HepG2 (cell line): Measurements from ENCODE around the gene ANKDD1A. TPM values are rescaled to one million over a fixed set of nuclear protein-coding genes. Genes with fewer than 3 reads are reported as not detected.

ENCODE experiments used
- BRCA1 ChIP-seq: sonication (generic); formaldehyde crosslinking; IDR thresholded peaks from 2 replicates; pipeline ENCODE4 v1.4.0; 2020; ENCODE audit warnings: missing genetic modification reagents
- DMTF1 ChIP-seq: sonication (generic); formaldehyde crosslinking; IDR thresholded peaks from 2 replicates; pipeline ENCODE4 v1.4.0; 2020; ENCODE audit warnings: mild to moderate bottlenecking, missing genetic modification reagents
- HDAC6 ChIP-seq: fragments of 200-600 bp; sonication (generic); IDR thresholded peaks from 2 replicates; pipeline ENCODE4 v1.7.0; 2017; ENCODE audit warnings: mild to moderate bottlenecking, antibody characterized with exemption, low read length, low read depth
- HHEX ChIP-seq: IDR thresholded peaks from 2 replicates; pipeline ENCODE4 v1.6.1; 2016; ENCODE audit warnings: control low read depth
- HIVEP1 ChIP-seq: sonication (generic); formaldehyde crosslinking; IDR thresholded peaks from 2 replicates; pipeline ENCODE4 v1.4.0; 2020; ENCODE audit warnings: mild to moderate bottlenecking, missing genetic modification reagents
- HOXA9 ChIP-seq: sonication (generic); formaldehyde crosslinking; IDR thresholded peaks from 2 replicates; pipeline ENCODE4 v1.8.1; 2022; ENCODE audit warnings: missing genetic modification reagents, mild to moderate bottlenecking, moderate library complexity, borderline replicate concordance
- MBD4 ChIP-seq: IDR thresholded peaks from 2 replicates; pipeline ENCODE4 v1.6.1; 2012; ENCODE audit warnings: low read length, inconsistent platforms, borderline replicate concordance
- NCOA2 ChIP-seq: sonication (generic); formaldehyde crosslinking; IDR thresholded peaks from 2 replicates; pipeline ENCODE4 v1.8.0; 2022; ENCODE audit warnings: inconsistent platforms
- NFAT5 ChIP-seq: sonication (generic); formaldehyde crosslinking; IDR thresholded peaks from 2 replicates; pipeline ENCODE4 v1.4.0; 2020; ENCODE audit warnings: missing genetic modification reagents
- PATZ1 ChIP-seq: sonication (generic); formaldehyde crosslinking; IDR thresholded peaks from 2 replicates; pipeline ENCODE4 v1.4.0; 2020; ENCODE audit warnings: missing genetic modification reagents
- ZBTB33 ChIP-seq: sonication (generic); formaldehyde crosslinking; IDR thresholded peaks from 2 replicates; pipeline ENCODE4 v1.4.0; 2020; ENCODE audit warnings: missing genetic modification reagents
- ZIK1 ChIP-seq: sonication (generic); formaldehyde crosslinking; IDR thresholded peaks from 2 replicates; pipeline ENCODE4 v1.5.0; 2020; ENCODE audit warnings: mild to moderate bottlenecking, low read depth, missing genetic modification reagents, borderline replicate concordance
- ZNF281 ChIP-seq: sonication (generic); formaldehyde crosslinking; IDR thresholded peaks from 2 replicates; pipeline ENCODE4 v1.4.0; 2020; ENCODE audit warnings: missing genetic modification reagents, borderline replicate concordance
- ZNF367 ChIP-seq: sonication (generic); formaldehyde crosslinking; IDR thresholded peaks from 2 replicates; pipeline ENCODE4 v1.4.0; 2020; ENCODE audit warnings: missing genetic modification reagents, borderline replicate concordance
- polyA plus RNA-seq, 8 experiments: library from polyadenylated mRNA; depleted of rRNA in 3 of 8; stranded (reverse) in 7 of 8; unstranded in 1 of 8; fragments of >200 nt; fragmentation: Illumina TruSeq in 4 of 8; extraction: Trizol in 4 of 8; gene quantifications; 2 replicates each; pipeline versions ENCODE4 v1.2.1 to v1.2.3, GENCODE V29; 2011 to 2016; ENCODE audit warnings: low read depth in 4 of 8, missing spikeins in 1 of 8, mixed read lengths in 1 of 8; ENCODE audit not compliant: insufficient read depth in 1 of 8
- total RNA-seq, 5 experiments: library from RNA; depleted of rRNA; stranded (reverse); fragments of >200 nt; fragmentation: Illumina TruSeq; extraction: Trizol; gene quantifications; 2 replicates each; pipeline ENCODE4 v1.2.3, GENCODE V29; 2016; ENCODE audit warnings: low read depth in 1 of 5

ANKDD1A gene
- total and polyA plus RNA-seq, 2 of the 13 experiments (the other 11 are each of a cell fraction or from before 2014, with no cell fraction given), result 0.11 to 0.48 TPM

GRCh38 chr15:64894395-64895056, 17.2 kb upstream of the ANKDD1A start (continued):
- TF ChIP-seq ZIK1 (CRISPR knock-in tag) (no peak), HIVEP1 (CRISPR knock-in tag) (no peak), ZBTB33 (CRISPR knock-in tag) (0 out of 2 replicates have a peak, but pooled peaks have one; percentile 71), ZNF281 (no peak), BRCA1 (no peak), DMTF1 (CRISPR knock-in tag) (no peak), NFAT5 (no peak), PATZ1 (CRISPR knock-in tag) (no peak), HHEX (CRISPR knock-in tag) (no peak), HDAC6 (no peak), MBD4 (no peak), ZNF367 (CRISPR knock-in tag) (no peak), NCOA2 (0 out of 2 replicates have a peak, but pooled peaks have one; percentile 0), HOXA9 (CRISPR knock-in tag) (no peak)
